Measurements from ENCODE around the gene UTP15. TPM values are rescaled to one million over a fixed set of nuclear protein-coding genes. Genes with fewer than 3 reads are reported as not detected.

UTP15 gene
- total and polyA plus RNA-seq, 2 experiments from 2014 or later: 16.5 to 59.0 TPM

DNA sequence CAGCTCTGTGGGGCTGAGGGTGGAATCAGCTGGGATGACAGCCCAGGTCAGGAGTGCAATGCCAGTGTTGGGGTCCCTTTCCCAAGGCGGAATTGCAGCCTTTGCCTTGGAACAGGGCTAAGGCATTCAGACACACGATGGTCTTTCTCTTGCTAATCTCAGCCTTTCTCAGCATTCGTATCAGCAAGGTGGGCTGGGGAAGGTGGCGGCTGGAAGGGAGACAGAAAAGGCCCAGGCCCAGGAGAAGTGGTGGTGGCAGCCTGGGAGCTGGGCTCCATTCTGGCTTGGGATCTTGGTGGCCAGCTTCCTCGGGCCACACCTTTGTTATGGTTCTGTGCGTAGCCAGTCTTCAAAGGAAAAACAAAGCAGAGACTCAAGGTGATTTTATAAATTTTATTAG is 59.3 kb downstream of the UTP15 start (continued):
- no peak for TF ChIP-seq ZNF462 (CRISPR knock-in tag; IDR thresholded peaks at IDR 0.05)

GRCh38 chr5:73625372-73625943 is 59.9 kb downstream of the UTP15 start:
- ATAC-seq: no peak
- Mint-ChIP-seq H3K27me3 (ENCODE audit: insufficient read depth, low read depth, poor library complexity) (peaks cover 15% of the 10 kb centered on the region), H3K4me3 (peak overlapping the region; percentile 71), H3K27ac (no peak overlapping the region), H3K36me3 (ENCODE audit: low read depth) (no peaks in the 10 kb centered on the region), H3K4me1 (peaks cover 19% of the 10 kb centered on the region), H3K9me3 (no peaks in the 10 kb centered on the region)
- H3K9me2 ChIP-seq (ENCODE audit: insufficient read depth): no peaks in the 10 kb centered on the region
- peaks cover 30% of the 10 kb centered on the region for H3K4me1 ChIP-seq (ENCODE audit: insufficient read depth)
- TF ChIP-seq STAT1 (IDR thresholded peaks at IDR 0.05; ENCODE audit: unreplicated experiment): no peak
- TF ChIP-seq CREB1 (CRISPR knock-in tag; IDR thresholded peaks at IDR 0.05; ENCODE audit: low read depth): no peak
- TF ChIP-seq, protein P1, sequence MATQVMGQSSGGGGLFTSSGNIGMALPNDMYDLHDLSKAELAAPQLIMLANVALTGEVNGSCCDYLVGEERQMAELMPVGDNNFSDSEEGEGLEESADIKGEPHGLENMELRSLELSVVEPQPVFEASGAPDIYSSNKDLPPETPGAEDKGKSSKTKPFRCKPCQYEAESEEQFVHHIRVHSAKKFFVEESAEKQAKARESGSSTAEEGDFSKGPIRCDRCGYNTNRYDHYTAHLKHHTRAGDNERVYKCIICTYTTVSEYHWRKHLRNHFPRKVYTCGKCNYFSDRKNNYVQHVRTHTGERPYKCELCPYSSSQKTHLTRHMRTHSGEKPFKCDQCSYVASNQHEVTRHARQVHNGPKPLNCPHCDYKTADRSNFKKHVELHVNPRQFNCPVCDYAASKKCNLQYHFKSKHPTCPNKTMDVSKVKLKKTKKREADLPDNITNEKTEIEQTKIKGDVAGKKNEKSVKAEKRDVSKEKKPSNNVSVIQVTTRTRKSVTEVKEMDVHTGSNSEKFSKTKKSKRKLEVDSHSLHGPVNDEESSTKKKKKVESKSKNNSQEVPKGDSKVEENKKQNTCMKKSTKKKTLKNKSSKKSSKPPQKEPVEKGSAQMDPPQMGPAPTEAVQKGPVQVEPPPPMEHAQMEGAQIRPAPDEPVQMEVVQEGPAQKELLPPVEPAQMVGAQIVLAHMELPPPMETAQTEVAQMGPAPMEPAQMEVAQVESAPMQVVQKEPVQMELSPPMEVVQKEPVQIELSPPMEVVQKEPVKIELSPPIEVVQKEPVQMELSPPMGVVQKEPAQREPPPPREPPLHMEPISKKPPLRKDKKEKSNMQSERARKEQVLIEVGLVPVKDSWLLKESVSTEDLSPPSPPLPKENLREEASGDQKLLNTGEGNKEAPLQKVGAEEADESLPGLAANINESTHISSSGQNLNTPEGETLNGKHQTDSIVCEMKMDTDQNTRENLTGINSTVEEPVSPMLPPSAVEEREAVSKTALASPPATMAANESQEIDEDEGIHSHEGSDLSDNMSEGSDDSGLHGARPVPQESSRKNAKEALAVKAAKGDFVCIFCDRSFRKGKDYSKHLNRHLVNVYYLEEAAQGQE (IDR thresholded peaks at IDR 0.05; ENCODE audit: unreplicated experiment): no peak
- no peak for TF ChIP-seq JUNB (IDR thresholded peaks at IDR 0.05; ENCODE audit: unreplicated experiment)
- no peak for TF ChIP-seq EZH2 (IDR thresholded peaks at IDR 0.05; ENCODE audit: low read depth, unreplicated experiment)
- no peak for TF ChIP-seq CTCF (conservative IDR thresholded peaks at IDR 0.05; ENCODE audit: low read depth in 2 of 2)
- no peak for TF ChIP-seq ZNF114 (CRISPR knock-in tag; IDR thresholded peaks at IDR 0.05)
- peak overlapping the region; percentile 93 for H3K4me2 ChIP-seq
- H4K20me1 ChIP-seq (replicated peaks; ENCODE audit: insufficient read depth): no peaks in the 10 kb centered on the region
- H3K27me3 ChIP-seq (ENCODE audit: insufficient read depth): peaks cover 40% of the 10 kb centered on the region
- peaks cover 7% of the 10 kb centered on the region; the same call in 1 of the 2 replicates for H3F3A ChIP-seq (replicated peaks; ENCODE audit: low read depth)
- H3K27ac ChIP-seq (ENCODE audit: low read depth): no peak overlapping the region
- H3K79me2 ChIP-seq (replicated peaks; ENCODE audit: insufficient read depth): no peaks in the 10 kb centered on the region
- H2AFZ ChIP-seq: peak overlapping the region; percentile 91
- H3K4me3 ChIP-seq: peak overlapping the region; percentile 75
- no peaks in the 10 kb centered on the region for H3K36me3 ChIP-seq (ENCODE audit: insufficient read depth)
- DNase-seq (ENCODE audit: low spot score): no peak

Data from GM23338 (cell line).